IPS-18c (cell line): ENCODE data around the gene FBXO31.

Experiments used
- H3K4me3 ChIP-seq: 2 replicates; pipeline ENCODE4 v1.7.0; 2013; ENCODE audit warnings: low read depth, mild to moderate bottlenecking, low read length, moderate library complexity; ENCODE audit not compliant: insufficient read depth
- H3K9me3 ChIP-seq: one replicate; pipeline ENCODE4 v1.6.1; 2013; ENCODE audit warnings: mild to moderate bottlenecking, low read length, moderate library complexity; ENCODE audit not compliant: control insufficient read depth, insufficient read depth

The FBXO31 gene

GRCh38 chr16:87414251-87414680 lies 30.7 kb upstream of the FBXO31 start:
- no peaks in the 10 kb centered on the region for H3K9me3 ChIP-seq
- H3K4me3 ChIP-seq = no peak overlapping the region

DNA sequence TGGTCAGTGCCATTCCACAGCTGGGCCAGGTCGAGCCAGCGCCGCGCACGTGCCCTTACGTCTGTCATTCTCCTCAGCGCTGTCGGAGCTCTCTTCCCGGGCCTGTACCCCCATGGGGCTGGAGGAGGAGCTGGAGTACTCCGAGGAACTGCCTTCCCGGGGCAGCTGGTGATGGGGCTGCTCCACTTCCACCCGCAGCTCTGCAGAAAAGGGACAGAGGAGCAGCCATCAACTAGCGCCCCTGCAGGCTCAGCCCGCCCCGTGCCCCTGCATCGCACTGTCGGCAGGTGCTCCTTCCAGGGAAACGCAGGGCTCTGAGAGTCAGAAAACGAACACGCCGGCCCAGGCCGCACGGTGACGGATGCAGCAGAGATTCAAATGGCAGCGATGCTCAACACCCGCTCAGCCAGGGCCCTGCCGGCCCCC lies 29.4 kb upstream of the FBXO31 start:
- Histone ChIP-seq H3K4me3 (no peak overlapping the region), H3K9me3 (no peaks in the 10 kb centered on the region)

DNA sequence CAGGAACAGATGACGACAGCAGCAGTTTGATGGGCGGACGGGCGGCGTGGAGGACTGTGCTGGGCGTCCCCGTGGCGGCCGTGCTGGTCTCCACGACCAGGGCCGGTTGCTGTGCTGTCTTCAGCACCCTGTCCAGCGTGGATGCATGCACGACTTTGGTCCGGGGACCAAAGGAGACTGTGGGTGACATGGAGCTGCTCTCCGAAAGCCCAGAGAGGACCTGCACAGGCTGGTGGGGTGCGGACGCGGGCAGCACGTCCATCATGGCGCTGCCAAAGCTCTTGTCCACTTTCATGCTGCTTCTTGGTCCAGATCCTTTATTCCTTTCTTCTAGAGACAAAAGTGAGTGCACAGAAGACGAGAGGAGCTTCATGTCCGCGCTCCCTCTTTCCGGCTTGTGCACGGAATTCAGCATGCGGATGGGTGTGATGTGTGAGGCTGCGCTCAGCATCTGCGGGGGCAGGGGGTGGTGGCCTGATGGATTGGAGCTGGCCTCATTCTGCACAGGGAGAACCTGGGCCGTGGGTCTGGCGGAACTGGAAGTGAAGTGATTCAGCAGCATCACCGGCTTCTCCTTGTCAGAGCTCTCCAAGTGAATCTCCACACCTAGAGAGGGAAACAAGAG lies 28.9 kb upstream of the FBXO31 start:
- no peak overlapping the region for H3K4me3 ChIP-seq
- no peaks in the 10 kb centered on the region for H3K9me3 ChIP-seq

- Histone ChIP-seq H3K9me3 (no peaks in the 10 kb centered on the region), H3K4me3 (no peak overlapping the region)
Observed at GRCh38 chr16:87411375-87412271, 28.0 kb upstream of the FBXO31 start.

- Histone ChIP-seq H3K9me3 (no peaks in the 10 kb centered on the region), H3K4me3 (no peak overlapping the region)
Observed at GRCh38 chr16:87410968-87411367, 27.4 kb upstream of the FBXO31 start.

- H3K4me3 ChIP-seq = no peak overlapping the region
- no peaks in the 10 kb centered on the region for H3K9me3 ChIP-seq
Observed at GRCh38 chr16:87410530-87410929, 27.0 kb upstream of the FBXO31 start.

- H3K9me3 ChIP-seq = no peaks in the 10 kb centered on the region
- H3K4me3 ChIP-seq = no peak overlapping the region
Observed at GRCh38 chr16:87409781-87410180, 26.2 kb upstream of the FBXO31 start.

DNA sequence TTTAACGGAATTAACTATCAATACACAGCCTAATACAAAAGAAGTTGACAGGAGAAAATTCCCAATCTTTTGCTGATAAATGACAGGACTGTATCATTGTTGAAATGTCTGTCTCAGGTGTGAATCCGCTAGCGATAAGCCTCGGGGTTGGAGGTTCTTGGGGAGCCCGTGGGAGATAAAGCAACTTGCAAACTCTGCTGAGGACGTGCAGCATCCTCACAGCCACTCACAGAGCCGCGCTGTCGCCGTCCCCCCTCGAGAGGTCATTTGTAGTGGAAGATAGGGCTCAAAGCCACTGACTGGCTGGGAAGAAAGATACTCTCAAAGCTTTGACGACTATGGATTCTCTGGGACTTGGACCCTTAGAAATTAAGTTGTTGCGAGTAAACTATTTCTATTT lies 25.6 kb upstream of the FBXO31 start:
- no peak overlapping the region for H3K4me3 ChIP-seq

GRCh38 chr16:87407511-87408112 lies 24.0 kb upstream of the FBXO31 start:
- Histone ChIP-seq H3K9me3 (no peaks in the 10 kb centered on the region), H3K4me3 (no peak overlapping the region)

More for the DNA sequence above, 25.6 kb upstream of the FBXO31 start:
- H3K9me3 ChIP-seq = no peaks in the 10 kb centered on the region

DNA sequence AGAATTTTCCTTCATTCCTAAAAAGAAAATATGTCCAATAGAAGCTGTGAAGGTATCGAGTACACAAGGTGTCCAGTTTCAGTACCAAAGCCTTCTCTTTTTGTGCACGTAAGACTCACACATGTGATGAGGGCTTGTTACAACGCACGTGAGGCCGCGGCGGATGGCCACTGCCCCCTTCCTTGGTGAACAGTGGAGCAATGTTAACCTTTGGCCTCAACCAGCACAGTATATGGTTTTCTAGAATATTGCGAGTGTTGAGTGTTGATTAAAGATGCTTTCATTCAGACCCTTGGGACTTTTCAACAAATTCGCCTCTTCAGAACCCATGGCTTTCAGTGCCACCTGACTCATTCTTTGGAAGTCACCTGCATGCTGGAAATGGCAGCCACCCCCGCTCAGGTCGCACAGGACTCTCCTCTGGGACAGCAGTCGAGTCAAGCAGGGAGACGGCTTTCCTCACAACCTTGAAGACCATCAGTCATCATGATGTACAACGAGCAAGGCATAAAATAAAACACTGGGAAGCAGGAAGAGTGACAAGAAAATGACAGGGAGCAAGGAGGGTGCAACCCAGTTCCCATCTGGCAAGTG lies 23.0 kb upstream of the FBXO31 start:
- Histone ChIP-seq H3K4me3 (no peak overlapping the region), H3K9me3 (no peaks in the 10 kb centered on the region)

- no peak overlapping the region for H3K4me3 ChIP-seq
- H3K9me3 ChIP-seq = no peaks in the 10 kb centered on the region
Observed at GRCh38 chr16:87404764-87405625, 21.4 kb upstream of the FBXO31 start.

DNA sequence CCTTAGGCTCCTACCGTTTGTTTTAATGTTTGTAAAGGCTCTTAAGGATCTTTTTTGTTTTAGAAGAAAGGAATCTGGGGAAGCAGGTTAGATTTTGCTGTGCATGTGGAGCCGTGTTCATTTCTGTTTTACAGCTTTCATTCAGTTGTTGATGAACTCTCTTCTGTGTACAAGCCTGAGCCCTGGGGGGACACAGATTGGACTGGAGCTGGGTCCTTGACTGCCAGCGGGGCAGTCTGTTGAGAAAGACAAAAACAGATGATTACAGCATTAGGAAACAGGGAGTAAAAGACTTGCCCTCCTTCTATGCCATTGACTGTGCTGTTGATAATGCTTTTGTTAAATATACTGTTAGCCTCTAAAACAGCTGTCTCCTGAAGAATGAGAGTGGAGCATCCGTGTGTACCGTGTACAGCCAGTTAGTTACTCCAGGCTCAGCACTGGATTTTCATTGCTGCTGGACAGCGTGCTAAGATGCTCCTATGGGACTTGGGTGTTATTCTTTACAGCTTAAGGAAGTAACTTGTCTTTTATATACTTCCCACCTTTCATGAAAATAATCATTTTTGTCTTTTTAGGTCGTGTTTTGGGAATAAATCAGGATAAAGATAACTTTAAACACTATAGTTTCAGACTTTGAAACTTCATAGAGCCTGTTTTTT lies 11.7 kb upstream of the FBXO31 start:
- no peak overlapping the region for H3K4me3 ChIP-seq
- peaks cover 2% of the 10 kb centered on the region for H3K9me3 ChIP-seq

GRCh38 chr16:87393680-87394055 lies 10.1 kb upstream of the FBXO31 start:
- peaks cover 2% of the 10 kb centered on the region for H3K9me3 ChIP-seq
- peak overlapping the region; percentile 76; the same call in 1 of the 2 replicates for H3K4me3 ChIP-seq

DNA sequence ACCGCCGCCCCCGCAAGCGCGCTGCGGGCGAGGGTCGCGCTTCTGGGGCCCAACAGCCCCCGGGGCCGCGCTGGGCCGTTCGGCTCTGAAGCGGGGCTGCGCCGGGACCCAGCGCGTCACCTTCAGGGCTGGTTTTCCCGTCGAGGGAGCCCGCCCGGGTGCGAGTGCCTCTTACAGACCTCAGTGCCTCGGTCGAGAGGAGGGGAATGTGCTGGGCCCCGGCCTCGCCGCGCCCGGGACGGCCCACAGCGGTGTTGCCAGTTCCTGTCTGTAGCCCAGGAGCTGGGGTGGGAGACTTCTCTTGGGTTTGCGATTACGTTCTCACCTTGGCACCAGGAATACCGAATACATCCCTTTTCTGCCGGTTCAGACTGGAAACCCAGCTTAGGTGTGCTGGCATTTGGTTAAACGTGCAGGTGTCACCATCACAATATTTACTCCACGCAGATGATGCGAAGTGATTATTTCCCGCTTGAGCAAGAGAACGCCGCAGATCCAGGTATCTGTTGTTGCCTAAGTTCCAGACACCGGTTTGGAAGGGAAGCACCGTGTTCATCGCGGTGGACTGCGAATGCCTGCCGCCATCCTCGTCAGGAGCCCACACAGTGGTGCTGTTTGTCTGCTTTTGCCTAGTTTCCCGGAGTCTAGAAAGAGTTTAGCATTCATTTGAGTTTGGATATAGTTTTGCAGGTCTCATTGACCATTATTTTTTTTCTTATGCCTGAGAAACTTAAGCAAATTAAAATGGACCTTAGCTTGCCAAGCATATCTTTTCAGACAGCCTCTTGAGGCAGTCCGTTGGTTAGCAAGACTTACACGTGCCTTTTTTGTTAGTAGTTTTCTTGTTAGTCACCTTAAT lies 9.5 kb upstream of the FBXO31 start:
- Histone ChIP-seq H3K4me3 (peak overlapping the region; percentile 76), H3K9me3 (peaks cover 2% of the 10 kb centered on the region)

DNA sequence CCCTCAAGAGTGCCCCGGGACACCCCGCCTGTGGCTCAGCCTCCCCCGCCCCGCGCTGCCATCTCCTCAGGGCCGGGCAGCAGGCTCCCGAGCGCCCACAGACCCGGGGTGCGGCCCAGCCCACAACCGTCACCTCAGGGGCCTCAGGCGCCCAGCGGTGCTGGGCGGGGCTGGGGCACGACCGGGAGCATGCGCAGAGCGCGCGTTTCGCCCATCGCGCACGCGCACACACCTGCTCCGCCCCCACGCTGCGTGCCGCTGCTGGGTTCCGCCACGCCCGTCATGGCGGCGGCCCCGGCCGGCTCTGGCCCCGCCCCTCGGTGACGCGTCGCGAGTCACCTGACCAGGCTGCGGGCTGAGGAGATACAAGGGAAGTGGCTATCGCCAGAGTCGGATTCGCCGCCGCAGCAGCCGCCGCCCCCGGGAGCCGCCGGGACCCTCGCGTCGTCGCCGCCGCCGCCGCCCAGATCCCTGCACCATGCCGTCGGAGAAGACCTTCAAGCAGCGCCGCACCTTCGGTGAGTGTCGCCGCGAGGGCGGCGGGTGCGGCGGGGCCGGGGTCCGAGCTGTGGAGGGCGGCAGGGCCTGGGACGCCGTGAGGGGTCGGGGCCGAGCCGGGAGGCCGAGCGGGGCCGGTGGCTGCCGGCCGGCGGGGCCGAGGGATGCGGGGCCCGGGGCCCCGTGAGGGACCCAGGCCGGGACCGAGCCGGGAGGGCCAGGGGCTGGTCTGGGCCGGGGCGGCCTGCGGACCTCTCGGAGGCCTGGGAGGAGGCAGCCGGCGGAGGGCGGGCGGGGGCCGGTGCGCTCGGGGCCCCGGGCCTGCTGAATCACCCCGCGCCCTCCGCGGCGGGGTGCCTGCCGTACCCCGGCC lies 8.6 kb upstream of the FBXO31 start, which contains the start of gene MAP1LC3B:
TSS of gene MAP1LC3B (plus strand) at position 387 of the 871 bp plus-strand sequence. CDS start at position 479, 92 bp downstream.
- peak within 1 kb of the TSS; percentile 88 for H3K4me3 ChIP-seq

More for the DNA sequence above, 8.6 kb upstream of the FBXO31 start, which contains the start of gene MAP1LC3B:
- H3K9me3 ChIP-seq = peaks cover 2% of the 10 kb centered on the region
